Stimulated activated CD4-positive, alpha-beta T cell treated with anti-CD3 and anti-CD28 coated beads, Interleukin-2, amount 100 ng/mL, for 4 hours (primary cell): ENCODE data around the gene SH2D4B.

Source experiments
- DNase-seq: peaks from one replicate; pipeline ENCODE4 v3.0.0-alpha.2; 2020; ENCODE audit warnings: low read depth

SH2D4B gene

GRCh38 chr10:80596391-80597257 lies 58.9 kb downstream of the SH2D4B start:
- no peak for DNase-seq

- DNase-seq = no peak
These were observed 60.5 kb downstream of the SH2D4B start for GRCh38 chr10:80598084-80598798.

DNA sequence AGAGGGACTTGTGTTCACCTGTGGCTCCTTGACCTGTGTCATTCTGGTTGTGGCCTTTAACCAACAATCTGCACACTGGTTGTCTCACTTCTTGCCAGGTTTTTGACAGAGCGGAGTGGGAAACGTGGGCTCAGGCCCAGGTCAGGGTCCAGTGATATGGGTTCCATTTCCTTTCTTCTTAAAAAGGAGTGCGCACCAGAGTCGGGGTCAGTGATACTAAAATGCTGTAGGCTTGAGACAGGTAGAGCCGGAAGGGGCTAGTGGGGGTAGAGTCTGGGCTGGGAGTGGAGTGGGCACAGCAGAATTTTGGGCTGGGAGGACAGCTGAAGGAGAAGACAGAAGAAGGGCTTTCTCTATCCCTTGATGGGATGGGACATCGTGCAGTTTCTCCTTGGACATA lies 61.2 kb downstream of the SH2D4B start:
- no peak for DNase-seq

- peak; percentile 4 for DNase-seq
These were observed 61.7 kb downstream of the SH2D4B start for GRCh38 chr10:80599424-80599847.

- no peak for DNase-seq
These were observed 62.6 kb downstream of the SH2D4B start for GRCh38 chr10:80600256-80600655.

DNA sequence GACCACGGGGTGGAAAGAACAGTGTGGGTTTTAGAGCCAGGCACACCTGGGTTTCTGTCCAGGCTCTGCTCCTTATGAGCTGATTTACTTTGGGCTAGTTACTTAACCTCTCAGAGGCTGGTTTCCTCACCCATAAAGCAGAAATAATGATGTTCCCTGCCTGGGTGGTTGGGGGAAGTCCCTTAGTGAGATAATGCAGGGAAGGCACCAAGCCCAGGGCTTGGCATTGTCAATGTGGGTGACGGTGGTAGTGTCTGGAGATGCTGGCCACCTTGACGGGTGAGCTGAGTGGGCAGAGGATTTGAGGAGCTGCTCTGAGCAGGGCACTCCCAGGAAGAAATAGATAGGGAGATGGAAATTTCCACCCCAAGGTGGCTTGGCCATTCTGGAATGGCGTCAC lies 65.2 kb downstream of the SH2D4B start:
- no peak for DNase-seq

DNA sequence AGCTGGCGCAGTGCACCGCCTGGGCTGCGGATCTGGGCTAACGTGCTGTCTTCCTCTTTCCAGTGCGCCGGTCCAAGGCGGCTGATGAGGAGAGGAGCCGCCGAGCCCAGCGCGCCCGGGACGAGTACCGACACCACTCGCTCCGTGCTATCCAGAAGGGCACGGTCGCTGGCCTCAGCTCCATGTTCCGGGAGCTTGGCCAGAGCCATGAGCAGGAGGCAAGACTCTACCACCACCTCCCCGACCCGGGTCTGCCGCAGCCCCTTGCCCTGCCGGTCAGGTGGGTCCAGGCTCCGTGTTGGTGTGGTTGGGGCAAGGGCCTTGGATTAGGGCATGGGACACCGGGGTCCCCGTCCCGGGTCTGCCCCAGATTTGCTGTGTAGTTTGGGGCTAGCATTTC lies 65.8 kb downstream of the SH2D4B start:
- no peak for DNase-seq

GRCh38 chr10:80608706-80609105 lies 71.0 kb downstream of the SH2D4B start:
- DNase-seq = no peak

DNA sequence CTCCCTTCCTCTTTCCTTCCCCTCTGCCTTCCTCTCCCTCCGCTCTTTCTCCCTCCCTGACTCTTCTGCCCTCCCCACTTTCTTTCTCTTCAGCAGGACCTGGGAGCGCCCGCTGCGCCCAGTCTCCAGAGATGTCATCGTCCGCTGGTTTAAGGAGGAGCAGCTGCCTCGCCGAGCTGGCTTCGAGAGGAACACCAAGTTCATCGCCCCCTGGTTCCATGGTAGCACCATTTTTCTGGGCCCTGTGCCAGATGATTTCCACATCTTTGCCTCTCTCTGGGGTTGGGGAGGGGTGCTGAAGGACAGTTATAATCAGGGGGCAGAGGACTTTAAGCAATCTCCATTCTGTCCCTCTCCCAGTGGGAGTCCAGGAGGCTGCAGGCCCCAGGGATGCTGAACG lies 71.6 kb downstream of the SH2D4B start:
- no peak for DNase-seq

DNA sequence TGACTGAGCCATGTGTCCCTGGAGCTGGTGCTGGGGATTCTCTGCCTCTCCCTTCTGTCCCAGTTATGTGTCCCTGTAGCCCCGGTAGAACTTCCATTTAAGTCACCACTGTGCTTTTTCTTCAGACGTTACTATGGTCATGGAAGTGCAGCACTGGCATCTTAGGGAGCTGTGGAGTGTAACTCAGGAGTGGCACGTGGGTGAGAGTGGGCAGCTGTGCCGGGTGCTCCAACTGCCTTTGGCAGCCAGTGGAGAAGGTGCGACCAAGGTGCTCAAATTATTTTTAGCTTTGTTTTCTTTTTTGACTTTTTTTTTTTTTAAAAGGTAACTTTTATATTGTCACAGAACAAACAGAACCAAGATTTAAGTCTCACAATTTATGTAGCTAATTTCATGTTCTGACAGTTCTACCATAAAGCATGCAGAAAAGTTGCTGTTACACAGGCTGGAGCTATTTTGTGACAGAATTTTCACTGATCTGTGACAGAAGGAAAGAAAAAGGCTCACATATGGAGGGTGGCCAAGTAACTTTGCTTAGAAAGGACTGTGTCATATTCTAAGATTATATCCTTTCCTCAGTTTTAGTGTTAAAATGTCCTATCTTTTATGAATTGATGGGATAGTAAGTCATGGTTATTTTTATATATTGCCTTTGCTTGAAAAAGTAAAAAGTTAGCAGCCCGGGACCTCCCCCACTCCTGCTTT lies 73.9 kb downstream of the SH2D4B start:
- DNase-seq = no peak

DNA sequence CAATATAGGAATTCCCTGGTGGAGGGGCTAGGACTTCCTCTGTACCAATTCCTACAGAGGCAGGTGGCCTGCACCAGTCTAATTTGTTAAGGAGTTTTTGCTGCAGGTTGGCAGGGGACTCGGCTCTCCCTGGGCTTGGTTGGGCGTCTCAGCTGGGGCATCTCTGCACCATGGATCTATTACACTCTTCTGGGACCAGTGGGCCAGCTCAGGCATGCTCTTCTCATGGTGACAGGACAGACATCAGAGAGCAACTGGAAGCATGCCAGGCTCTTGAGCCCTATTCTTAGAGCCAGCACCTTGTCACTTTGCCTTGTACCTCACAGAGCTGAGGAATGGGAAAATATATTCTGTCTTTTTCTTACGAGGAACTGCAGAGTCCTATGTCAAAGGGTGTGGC lies 74.6 kb downstream of the SH2D4B start:
- no peak for DNase-seq

GRCh38 chr10:80613466-80614170 lies 75.9 kb downstream of the SH2D4B start:
- DNase-seq = no peak

DNA sequence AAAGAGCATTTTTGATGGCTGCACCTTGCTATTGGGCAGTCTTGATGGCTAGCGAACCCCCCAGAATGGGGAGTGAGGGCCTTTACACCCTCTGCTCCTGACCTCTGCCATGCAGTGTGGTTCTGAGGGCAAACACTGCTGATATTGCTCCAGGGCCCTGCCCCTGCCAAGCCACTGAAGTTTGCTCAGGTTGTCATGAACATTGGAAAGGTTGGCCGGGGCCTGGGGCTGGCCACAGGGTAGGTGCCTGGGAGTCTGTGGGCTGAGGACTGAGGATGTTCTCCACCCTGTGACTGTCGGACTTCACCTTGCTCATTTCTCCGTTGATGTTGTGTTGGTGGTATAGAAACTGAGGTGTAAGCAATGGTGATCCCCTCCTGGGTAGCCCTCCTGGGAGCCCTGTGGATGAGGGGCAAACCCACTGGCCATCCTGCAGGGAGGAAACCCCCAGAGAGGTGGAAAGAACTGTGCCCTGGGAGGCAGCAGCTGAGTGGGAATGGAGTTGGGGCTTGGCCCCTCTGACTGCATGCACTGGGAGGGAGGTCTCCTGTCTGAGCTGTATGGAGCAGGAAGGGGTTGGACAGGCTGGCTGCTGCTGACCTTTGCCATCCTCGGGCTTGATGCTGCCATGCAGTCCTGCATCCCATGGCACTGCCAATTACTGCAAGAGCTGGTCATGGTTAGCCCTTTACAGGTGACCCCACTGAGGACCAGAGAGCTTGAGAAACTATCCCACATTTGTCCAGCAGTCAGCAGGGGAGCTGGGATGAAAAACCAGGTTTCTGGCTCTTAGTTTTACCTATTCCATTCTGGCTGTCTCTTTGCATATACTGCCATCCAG lies 77.1 kb downstream of the SH2D4B start:
- DNase-seq = no peak

DNA sequence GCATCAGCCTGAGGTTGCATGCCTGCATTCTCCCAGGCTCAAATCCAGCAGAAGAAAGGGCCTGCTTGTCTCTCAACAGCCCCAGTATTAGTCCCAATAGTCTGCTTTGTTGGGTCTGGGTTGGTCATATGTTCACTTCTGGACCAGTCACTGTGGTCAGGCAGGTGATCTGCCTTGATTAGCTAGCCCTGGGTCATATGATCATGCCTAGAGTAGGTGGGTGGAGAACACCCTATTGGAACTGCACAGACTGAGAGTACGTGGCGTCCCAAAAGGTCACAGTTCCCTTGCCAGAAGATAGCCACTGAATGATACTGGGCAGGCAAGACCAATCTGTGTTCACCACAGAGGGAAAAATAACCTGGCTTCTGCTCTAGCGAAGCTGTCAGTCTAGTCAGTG lies 80.1 kb downstream of the SH2D4B start:
- DNase-seq = no peak

- DNase-seq = no peak
These were observed 81.3 kb downstream of the SH2D4B start for GRCh38 chr10:80619036-80619435.

DNA sequence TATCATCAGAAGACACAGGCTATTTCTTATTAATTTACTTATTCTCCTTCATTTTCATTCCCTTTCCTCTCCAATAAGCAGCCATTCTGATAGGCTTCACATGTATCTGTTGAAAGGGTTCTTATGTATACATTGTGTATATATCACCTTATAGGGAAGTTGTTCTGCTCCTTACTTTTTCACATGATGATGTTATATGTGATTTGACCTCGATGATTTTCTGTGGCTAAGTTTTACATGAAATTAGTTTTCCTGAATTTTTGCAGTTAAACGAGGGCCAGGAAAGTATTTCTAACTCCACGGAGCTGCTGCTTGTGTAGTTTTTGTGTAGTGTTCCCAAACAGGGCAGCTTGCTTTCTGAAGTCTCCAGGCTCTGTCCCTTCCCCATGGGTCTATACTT lies 84.5 kb downstream of the SH2D4B start:
- no peak for DNase-seq

- no peak for DNase-seq
These were observed 92.6 kb downstream of the SH2D4B start for GRCh38 chr10:80630324-80630723.

GRCh38 chr10:80632742-80633141 lies 95.0 kb downstream of the SH2D4B start:
- no peak for DNase-seq

DNA sequence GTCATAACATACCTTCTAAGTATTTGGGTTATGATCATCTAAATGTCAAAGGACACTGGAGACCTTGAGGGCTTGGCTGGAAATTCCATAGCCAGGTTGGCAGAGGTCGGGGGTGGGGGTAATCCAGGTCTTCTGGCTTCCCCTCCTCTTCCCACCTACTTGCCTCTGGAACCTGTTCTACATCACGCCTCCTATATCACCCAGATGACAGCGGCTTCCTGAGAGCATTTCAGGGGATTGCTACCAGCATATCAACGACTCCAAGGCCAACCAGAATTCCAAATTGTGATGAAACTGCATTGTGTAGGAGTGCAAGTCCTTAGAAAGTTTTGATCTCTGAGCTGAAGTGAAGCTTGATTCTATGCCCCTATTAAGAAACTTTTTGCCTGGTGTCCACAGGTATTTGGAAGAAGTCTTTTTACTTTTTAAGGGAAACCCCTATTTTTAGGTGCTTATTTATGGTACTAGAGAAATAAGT lies 95.7 kb downstream of the SH2D4B start:
- no peak for DNase-seq

- DNase-seq = no peak
These were observed 96.2 kb downstream of the SH2D4B start for GRCh38 chr10:80633910-80634309.

DNA sequence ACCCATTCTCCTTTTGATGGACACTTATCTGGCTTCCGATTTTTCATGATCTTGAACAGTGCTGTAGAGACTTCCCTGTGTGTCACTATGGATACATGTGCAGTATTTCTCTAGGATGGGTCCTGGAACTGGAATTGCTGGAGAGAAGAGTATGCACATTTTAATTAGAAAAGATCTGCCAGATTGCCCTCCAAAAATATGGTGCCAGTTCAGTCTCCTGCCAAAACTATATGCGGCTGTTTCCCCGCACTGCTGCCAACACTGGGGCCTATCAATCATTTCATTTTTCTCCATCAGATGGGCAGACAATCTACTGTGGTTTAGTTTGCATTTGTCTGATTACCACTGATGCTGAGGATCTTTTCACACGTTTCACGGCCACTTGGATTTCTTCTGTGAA lies 105.0 kb downstream of the SH2D4B start:
- DNase-seq = no peak
